Kidney (tissue), 14 donors: ENCODE results near the gene EMP2. TPM values are rescaled to one million over a fixed set of nuclear protein-coding genes. Genes with fewer than 3 reads are reported as not detected.

Source experiments
- DNase-seq, 5 donors: peaks; one replicate each; pipeline ENCODE4 v3.0.0-alpha.2; 2013 to 2020
- FAIRE-seq: peaks from 2 replicates; lab custom pipeline; 2012; peaks lifted over from hg19 to GRCh38; lab: Jason Lieb, UNC
- H3K27ac ChIP-seq, 2 donors: one replicate each; pipeline ENCODE4 v1.7.0; 2013; ENCODE audit warnings: low read depth in 2 of 2, low read length in 2 of 2, inconsistent platforms in 1 of 2
- H3K27me3 ChIP-seq: one replicate; pipeline ENCODE4 v1.7.1; 2013; ENCODE audit warnings: low read length, inconsistent platforms; ENCODE audit not compliant: control insufficient read depth, insufficient read depth
- H3K36me3 ChIP-seq, 3 donors: one replicate each; pipeline versions ENCODE4 v1.7.0 to v1.7.1; 2013; ENCODE audit warnings: low read length in 3 of 3, control low read depth in 1 of 3, inconsistent platforms in 1 of 3; ENCODE audit not compliant: insufficient read depth in 3 of 3, control insufficient read depth in 2 of 3
- H3K4me1 ChIP-seq, 3 donors: one replicate each; pipeline versions ENCODE4 v1.7.0 to v1.7.1; 2013; ENCODE audit warnings: low read length in 3 of 3, inconsistent platforms in 1 of 3, low read depth in 1 of 3; ENCODE audit not compliant: control insufficient read depth in 2 of 3, insufficient read depth in 2 of 3
- H3K4me3 ChIP-seq, 3 donors: one replicate each; pipeline versions ENCODE4 v1.7.0 to v1.8.1; 2013; ENCODE audit warnings: low read length in 3 of 3, control low read depth in 1 of 3, inconsistent platforms in 1 of 3
- H3K9ac ChIP-seq, 3 donors: one replicate each; pipeline versions ENCODE4 v1.7.0 to v1.7.1; 2013; ENCODE audit warnings: low read length in 3 of 3, control low read depth in 1 of 3, inconsistent platforms in 1 of 3
- H3K9me3 ChIP-seq, 3 donors: one replicate each; pipeline versions ENCODE4 v1.7.0 to v1.7.1; 2013; ENCODE audit warnings: low read length in 3 of 3, control low read depth in 1 of 3, inconsistent platforms in 1 of 3; ENCODE audit not compliant: control insufficient read depth in 2 of 3, insufficient read depth in 1 of 3
- CTCF ChIP-seq: IDR thresholded peaks from 3 replicates; pipeline ENCODE4 v1.5.1; 2012; ENCODE audit warnings: mild to moderate bottlenecking, moderate library complexity, borderline replicate concordance; ENCODE audit not compliant: insufficient read depth; ENCODE audit errors: extremely low read depth
- intact Hi-C: fragments of 100-400 bp; cut with DNase I; formaldehyde crosslinking; loops from one replicate; pipeline ENCODE4 v1.11.1; 2022
- polyA plus RNA-seq: library from polyadenylated mRNA; stranded (reverse); fragments of 350-450 nt; fragmentation: Illumina TruSeq; extraction: RNeasy Lipid Tissue Mini Kit (QIAGEN cat#74804); gene quantifications from one replicate; pipeline ENCODE4 v1.2.3, GENCODE V29; 2014; ENCODE audit warnings: low read depth, low replicate concordance; ENCODE audit not compliant: insufficient read depth
- total RNA-seq: library from RNA; stranded (reverse); fragmentation: NEBNext Ultra II Directional; extraction: Animal tissue kit (Norgen Biotek cat#: 25700); gene quantifications from one replicate; pipeline ENCODE4 v1.2.1, GENCODE V29; 2021
- donor health status: control.
- donor health status: control.
- donor health status: control.
- donor health status: control.
- donor health status: control.
- donor health status: DM: yes; HTN: yes; CAD: no.
- donor health status: Normal renal cell carcinoma (clear cell type).

EMP2 gene
- total and polyA plus RNA-seq, 2 donors from 2014 or later, result 14.5 to 25.8 TPM

GRCh38 chr16:10609402-10609774, 29.0 kb upstream of the EMP2 start:
- no peak overlapping the region for H3K4me3 ChIP-seq
- FAIRE-seq, result no peak

GRCh38 chr16:10608687-10609401, 28.4 kb upstream of the EMP2 start:
- DNase-seq (no peak), FAIRE-seq (no peak)
- TF ChIP-seq CTCF, result no peak
- Histone ChIP-seq H3K4me3 (no peak overlapping the region), H3K9ac (no peak overlapping the region), H3K27ac (no peak overlapping the region), H3K36me3 (no peaks in the 10 kb centered on the region), H3K4me1 (no peaks in the 10 kb centered on the region), H3K9me3 (no peaks in the 10 kb centered on the region), H3K27me3 (no peaks in the 10 kb centered on the region)
- intact Hi-C loops, result no loop called here

More at GRCh38 chr16:10609402-10609774, 29.0 kb upstream of the EMP2 start:
- H3K27me3 ChIP-seq, result no peaks in the 10 kb centered on the region
- no peaks in the 10 kb centered on the region for H3K9me3 ChIP-seq
- no peak for DNase-seq
- no peaks in the 10 kb centered on the region for H3K4me1 ChIP-seq
- no peaks in the 10 kb centered on the region for H3K36me3 ChIP-seq
- no peak overlapping the region for H3K27ac ChIP-seq
- no peak for TF ChIP-seq CTCF
- H3K9ac ChIP-seq, result no peak overlapping the region
- intact Hi-C loops, result no loop called here

- no peak for DNase-seq
- no peak overlapping the region for H3K9ac ChIP-seq
- H3K4me3 ChIP-seq, result no peak overlapping the region
- FAIRE-seq, result no peak
- intact Hi-C loops, result no loop called here
- H3K36me3 ChIP-seq, result no peaks in the 10 kb centered on the region
- no peaks in the 10 kb centered on the region for H3K27me3 ChIP-seq
- H3K27ac ChIP-seq, result no peak overlapping the region
- H3K4me1 ChIP-seq, result no peaks in the 10 kb centered on the region
- TF ChIP-seq CTCF, result no peak
- no peaks in the 10 kb centered on the region for H3K9me3 ChIP-seq
Observed at GRCh38 chr16:10607157-10607556, 26.8 kb upstream of the EMP2 start.
